ENCODE measurements around the gene CGB3. TPM values are rescaled to one million over a fixed set of nuclear protein-coding genes. Genes with fewer than 3 reads are reported as not detected.

CGB3 gene
- total RNA-seq, 4 donors from 2014 or later = not detected

DNA sequence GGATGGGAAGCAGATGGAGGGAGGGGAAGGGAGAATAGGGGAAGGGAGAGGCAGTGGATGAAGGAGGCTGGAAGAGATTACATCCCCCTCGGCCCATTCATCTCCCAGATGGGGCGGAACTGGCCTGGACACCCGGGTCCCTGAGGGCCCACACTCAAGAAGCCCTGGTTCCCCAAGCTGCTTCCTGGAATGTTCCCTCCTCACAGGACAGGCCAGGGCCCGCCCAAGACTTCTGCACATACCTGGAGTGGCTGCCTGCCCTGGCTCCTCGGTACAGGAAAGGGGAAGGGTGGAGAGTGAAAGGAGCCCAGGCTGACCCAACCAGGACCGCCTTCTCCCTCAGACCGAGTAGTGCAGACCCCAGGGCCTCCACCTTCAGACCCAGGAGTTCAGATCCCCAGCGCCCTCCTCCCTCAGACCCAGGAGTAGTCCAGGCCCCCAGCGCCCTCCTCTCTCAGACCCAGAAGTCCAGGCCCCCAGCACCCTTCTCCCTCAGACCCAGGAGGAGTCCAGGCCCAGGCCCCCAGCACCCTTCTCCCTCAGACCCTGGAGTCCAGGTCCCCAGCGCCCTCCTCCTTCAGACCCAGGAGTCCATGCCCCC is 40.0 kb upstream of the CGB3 start:
- TF ChIP-seq CTCF (IDR thresholded peaks at IDR 0.05; ENCODE audit: low read depth) = no peak

DNA sequence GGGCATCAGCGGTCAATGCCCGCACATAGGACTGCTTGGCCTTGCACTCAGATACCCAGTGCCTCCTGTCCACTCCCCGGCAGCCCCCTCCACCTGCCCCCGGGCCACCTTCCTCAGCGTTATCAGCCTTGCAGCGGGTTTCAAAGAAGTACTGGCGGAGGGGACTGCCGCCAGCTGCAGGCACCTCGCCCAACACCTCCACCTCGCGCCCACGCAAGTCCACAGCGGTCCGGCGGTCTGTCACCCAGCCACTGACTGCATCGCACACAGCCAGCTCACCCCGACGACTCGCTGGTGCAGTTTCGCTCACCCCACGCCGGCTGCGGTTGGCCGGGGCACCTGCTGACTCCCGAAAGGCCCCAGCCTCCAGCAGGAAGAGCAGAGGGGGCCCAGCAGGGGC is 37.3 kb upstream of the CGB3 start:
- no peak for TF ChIP-seq CTCF (IDR thresholded peaks at IDR 0.05; ENCODE audit: low read depth)

DNA sequence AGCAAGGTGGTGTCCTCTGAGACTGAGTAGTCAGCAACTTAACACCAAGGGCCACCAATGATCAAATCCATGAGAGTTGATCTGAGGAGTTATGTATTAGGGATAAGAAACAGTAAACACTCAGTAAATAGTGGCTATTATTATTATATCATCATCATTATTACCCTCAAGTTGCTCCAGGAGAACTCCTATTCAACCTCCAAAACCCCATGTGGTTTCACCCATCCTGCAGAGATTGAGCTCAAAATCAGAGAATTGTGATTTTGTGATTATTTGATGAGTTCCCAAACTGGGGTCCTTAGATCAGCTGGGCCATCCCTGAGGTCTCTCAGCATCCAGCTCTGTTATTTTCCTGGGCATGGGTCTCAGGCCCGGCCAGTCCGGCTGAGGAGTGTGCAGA is 36.9 kb upstream of the CGB3 start:
- TF ChIP-seq CTCF (IDR thresholded peaks at IDR 0.05; ENCODE audit: low read depth) = no peak

GRCh38 chr19:49059053-49059452 is 34.9 kb upstream of the CGB3 start:
- no peak for TF ChIP-seq CTCF (IDR thresholded peaks at IDR 0.05; ENCODE audit: low read depth)

DNA sequence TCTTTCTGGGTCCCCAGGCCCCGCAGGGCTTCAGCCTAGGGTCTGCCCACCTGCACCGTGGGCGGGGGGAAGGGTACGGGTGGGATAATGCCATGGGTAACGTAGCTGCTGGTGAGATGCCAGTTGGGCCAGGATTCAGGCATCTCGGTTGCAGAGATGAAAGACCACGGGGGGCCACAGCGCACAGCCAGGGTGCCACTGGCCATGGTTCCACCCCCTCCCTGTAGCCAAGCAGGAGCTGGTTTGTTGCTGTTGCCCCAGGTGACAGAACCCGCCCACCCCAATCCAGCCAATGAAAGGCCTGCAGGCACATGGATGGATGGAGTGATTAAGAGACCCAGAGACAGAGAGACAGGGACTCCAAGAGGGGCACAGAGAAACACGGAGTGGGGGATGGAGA is 34.4 kb upstream of the CGB3 start:
- TF ChIP-seq CTCF (IDR thresholded peaks at IDR 0.05; ENCODE audit: low read depth) = no peak

DNA sequence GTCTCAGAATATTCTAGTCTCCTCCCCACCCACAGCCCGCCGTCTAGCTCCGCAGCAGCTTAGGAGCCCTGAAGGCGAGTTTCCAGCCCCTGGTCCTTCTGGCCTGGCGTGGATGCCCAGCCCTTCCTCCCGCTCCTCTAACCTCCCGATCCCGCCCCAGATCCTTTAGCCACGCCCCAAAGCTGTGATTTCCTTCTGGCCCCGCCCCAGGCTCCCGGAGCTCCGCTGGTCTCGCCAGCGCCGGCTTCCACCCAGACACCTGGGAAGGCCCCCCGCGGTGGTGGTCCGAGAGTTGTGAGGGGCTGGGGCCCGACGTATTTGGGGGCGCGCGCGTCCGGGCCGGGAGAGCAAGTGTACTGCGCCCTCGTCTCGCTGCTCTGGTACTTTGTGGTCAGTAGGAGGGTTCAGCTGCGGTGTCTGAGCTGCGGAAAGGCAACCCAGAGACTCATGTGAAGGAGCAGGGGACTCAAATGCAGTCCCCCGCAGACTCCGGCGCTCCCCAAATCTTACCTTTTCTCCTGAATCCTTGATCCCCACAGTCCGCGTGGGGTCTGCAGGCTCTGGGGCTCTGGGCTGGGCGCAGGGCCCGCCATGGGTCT is 33.6 kb upstream of the CGB3 start, which contains the start of gene CGB7:
TSS of gene CGB7 (minus strand) at position 114 of the 599 bp plus-strand sequence. CDS start 2,374 bp downstream, outside the sequence.
- no peak for TF ChIP-seq CTCF (IDR thresholded peaks at IDR 0.05; ENCODE audit: low read depth)

DNA sequence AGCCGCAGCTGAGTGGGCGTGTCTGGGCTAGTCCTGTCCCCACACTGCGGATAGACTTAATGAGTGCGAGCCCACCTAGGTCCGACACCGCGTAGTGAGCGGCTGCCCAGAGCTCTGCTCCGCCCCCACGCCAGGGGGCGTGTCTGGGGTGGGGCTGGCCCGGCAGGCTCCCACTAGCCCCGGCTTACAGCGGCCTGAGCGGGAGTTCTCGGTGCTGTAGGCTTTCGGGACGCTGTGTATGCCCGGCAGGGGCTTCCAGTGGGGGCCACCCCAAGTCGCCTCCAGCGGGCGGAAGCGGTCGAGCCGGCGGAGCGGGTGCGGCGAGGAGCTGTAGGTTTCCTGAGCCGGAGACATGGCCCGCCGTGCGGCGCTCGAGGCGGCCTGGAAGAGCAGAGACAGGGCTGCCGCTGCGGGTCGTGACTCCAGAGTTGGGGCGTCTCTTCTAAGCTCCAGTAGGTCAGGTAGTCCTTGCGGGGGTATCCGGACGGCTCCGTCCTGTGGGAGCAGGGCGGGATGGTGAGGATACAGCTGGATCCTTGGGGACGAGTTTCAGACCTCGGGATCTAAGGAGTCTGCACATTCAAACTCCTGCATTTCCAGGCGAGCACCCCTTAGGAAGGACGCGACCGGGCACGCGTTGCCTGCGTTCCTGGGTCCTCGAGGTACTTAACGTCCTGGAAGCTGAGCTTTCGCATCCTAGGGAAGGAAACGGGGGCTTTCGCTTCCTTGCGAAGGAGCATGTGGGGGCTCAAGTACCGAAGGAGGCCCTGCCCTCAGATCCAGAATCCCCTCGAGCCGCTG is 32.2 kb upstream of the CGB3 start:
- no peak for TF ChIP-seq CTCF (IDR thresholded peaks at IDR 0.05; ENCODE audit: low read depth)
